HEK293 (cell line): Measurements from ENCODE around the gene EARS2.

ENCODE experiments used
- HOXC10 ChIP-seq: sonication (generic); formaldehyde crosslinking; IDR thresholded peaks from 2 replicates; pipeline ENCODE4 v1.8.1; 2023; ENCODE audit warnings: mild to moderate bottlenecking, missing genetic modification reagents
- HOXD13 ChIP-seq: sonication (generic); formaldehyde crosslinking; IDR thresholded peaks from 2 replicates; pipeline ENCODE4 v1.8.0; 2022; ENCODE audit warnings: missing genetic modification reagents, borderline replicate concordance
- MYNN ChIP-seq: fragments of 450-650 bp; formaldehyde crosslinking; IDR thresholded peaks from 2 replicates; pipeline ENCODE4 v1.5.1; 2016; ENCODE audit warnings: missing biosample characterization, missing genetic modification characterization, borderline replicate concordance
- REPIN1 ChIP-seq: fragments of 450-650 bp; formaldehyde crosslinking; IDR thresholded peaks from 2 replicates; pipeline ENCODE4 v1.5.1; 2017; ENCODE audit warnings: missing biosample characterization, missing genetic modification characterization, low read depth
- TCF7L2 ChIP-seq: IDR thresholded peaks from 2 replicates; pipeline ENCODE4 v1.6.1; 2011; ENCODE audit warnings: low read depth, mild to moderate bottlenecking, inconsistent platforms, low read length, moderate library complexity, borderline replicate concordance
- ZFP69B ChIP-seq: fragments of 450-650 bp; formaldehyde crosslinking; IDR thresholded peaks from 2 replicates; pipeline ENCODE4 v1.5.1; 2016; ENCODE audit warnings: missing biosample characterization, missing genetic modification characterization
- ZNF121 ChIP-seq: fragments of 450-650 bp; formaldehyde crosslinking; IDR thresholded peaks from 2 replicates; pipeline ENCODE4 v1.5.1; 2016; ENCODE audit warnings: missing biosample characterization, missing genetic modification characterization
- TF ChIP-seq, protein P1 (sequence below): fragments of 450-650 bp; formaldehyde crosslinking; IDR thresholded peaks from 2 replicates; pipeline ENCODE4 v1.5.1; 2016; ENCODE audit warnings: missing biosample characterization, missing genetic modification characterization
- TF ChIP-seq, protein P2 (sequence below): fragments of 450-650 bp; formaldehyde crosslinking; IDR thresholded peaks from 2 replicates; pipeline ENCODE4 v1.5.1; 2017; ENCODE audit warnings: missing biosample characterization, missing genetic modification characterization
- TF ChIP-seq, protein P3 (sequence below): fragments of 450-650 bp; formaldehyde crosslinking; IDR thresholded peaks from 2 replicates; pipeline ENCODE4 v1.5.1; 2016; ENCODE audit warnings: missing biosample characterization, missing genetic modification characterization, low read depth
- TF ChIP-seq, protein P4 (sequence below): fragments of 450-650 bp; formaldehyde crosslinking; IDR thresholded peaks from 2 replicates; pipeline ENCODE4 v1.5.1; 2016; ENCODE audit warnings: missing biosample characterization, missing genetic modification characterization
- TF ChIP-seq, protein P5 (sequence below): fragments of 450-650 bp; formaldehyde crosslinking; IDR thresholded peaks from 2 replicates; pipeline ENCODE4 v1.5.1; 2016; ENCODE audit warnings: missing biosample characterization, missing genetic modification characterization
- TF ChIP-seq, protein P6 (sequence below): fragments of 450-650 bp; formaldehyde crosslinking; IDR thresholded peaks from 2 replicates; pipeline ENCODE4; 2016; ENCODE audit warnings: missing biosample characterization, missing genetic modification characterization

DNA sequence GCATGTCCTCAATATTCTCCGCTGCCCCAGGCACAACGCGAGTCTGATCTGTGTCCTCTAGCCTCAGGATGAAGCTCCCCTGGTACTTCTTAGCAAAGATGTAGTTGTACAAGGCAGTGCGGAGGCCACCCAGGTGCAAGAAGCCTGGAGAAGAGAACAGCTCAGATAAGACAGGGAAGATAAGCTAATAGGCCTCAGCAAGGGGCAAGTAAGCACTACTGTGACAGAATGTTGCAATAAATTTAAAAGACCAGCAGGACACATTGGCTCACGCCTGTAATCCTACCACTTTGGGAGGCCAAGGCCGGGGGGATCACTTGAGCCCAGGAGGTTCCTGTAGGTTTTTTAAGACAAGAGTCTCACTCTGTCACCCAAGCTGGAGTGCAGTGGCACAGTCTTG is 5.0 kb downstream of the EARS2 start:
- TF ChIP-seq, protein P1, sequence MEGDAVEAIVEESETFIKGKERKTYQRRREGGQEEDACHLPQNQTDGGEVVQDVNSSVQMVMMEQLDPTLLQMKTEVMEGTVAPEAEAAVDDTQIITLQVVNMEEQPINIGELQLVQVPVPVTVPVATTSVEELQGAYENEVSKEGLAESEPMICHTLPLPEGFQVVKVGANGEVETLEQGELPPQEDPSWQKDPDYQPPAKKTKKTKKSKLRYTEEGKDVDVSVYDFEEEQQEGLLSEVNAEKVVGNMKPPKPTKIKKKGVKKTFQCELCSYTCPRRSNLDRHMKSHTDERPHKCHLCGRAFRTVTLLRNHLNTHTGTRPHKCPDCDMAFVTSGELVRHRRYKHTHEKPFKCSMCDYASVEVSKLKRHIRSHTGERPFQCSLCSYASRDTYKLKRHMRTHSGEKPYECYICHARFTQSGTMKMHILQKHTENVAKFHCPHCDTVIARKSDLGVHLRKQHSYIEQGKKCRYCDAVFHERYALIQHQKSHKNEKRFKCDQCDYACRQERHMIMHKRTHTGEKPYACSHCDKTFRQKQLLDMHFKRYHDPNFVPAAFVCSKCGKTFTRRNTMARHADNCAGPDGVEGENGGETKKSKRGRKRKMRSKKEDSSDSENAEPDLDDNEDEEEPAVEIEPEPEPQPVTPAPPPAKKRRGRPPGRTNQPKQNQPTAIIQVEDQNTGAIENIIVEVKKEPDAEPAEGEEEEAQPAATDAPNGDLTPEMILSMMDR, result no peak
- TF ChIP-seq MYNN (no peak), HOXC10 (no peak), TCF7L2 (no peak), ZFP69B (tag by site-specific recombination) (no peak), REPIN1 (tag by site-specific recombination) (no peak), HOXD13 (CRISPR knock-in tag) (no peak), ZNF121 (tag by site-specific recombination) (no peak)
- TF ChIP-seq, protein P2, sequence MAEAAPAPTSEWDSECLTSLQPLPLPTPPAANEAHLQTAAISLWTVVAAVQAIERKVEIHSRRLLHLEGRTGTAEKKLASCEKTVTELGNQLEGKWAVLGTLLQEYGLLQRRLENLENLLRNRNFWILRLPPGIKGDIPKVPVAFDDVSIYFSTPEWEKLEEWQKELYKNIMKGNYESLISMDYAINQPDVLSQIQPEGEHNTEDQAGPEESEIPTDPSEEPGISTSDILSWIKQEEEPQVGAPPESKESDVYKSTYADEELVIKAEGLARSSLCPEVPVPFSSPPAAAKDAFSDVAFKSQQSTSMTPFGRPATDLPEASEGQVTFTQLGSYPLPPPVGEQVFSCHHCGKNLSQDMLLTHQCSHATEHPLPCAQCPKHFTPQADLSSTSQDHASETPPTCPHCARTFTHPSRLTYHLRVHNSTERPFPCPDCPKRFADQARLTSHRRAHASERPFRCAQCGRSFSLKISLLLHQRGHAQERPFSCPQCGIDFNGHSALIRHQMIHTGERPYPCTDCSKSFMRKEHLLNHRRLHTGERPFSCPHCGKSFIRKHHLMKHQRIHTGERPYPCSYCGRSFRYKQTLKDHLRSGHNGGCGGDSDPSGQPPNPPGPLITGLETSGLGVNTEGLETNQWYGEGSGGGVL (tag by site-specific recombination), result no peak
- TF ChIP-seq, protein P3, sequence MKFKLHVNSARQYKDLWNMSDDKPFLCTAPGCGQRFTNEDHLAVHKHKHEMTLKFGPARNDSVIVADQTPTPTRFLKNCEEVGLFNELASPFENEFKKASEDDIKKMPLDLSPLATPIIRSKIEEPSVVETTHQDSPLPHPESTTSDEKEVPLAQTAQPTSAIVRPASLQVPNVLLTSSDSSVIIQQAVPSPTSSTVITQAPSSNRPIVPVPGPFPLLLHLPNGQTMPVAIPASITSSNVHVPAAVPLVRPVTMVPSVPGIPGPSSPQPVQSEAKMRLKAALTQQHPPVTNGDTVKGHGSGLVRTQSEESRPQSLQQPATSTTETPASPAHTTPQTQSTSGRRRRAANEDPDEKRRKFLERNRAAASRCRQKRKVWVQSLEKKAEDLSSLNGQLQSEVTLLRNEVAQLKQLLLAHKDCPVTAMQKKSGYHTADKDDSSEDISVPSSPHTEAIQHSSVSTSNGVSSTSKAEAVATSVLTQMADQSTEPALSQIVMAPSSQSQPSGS, result no peak
- TF ChIP-seq, protein P4, sequence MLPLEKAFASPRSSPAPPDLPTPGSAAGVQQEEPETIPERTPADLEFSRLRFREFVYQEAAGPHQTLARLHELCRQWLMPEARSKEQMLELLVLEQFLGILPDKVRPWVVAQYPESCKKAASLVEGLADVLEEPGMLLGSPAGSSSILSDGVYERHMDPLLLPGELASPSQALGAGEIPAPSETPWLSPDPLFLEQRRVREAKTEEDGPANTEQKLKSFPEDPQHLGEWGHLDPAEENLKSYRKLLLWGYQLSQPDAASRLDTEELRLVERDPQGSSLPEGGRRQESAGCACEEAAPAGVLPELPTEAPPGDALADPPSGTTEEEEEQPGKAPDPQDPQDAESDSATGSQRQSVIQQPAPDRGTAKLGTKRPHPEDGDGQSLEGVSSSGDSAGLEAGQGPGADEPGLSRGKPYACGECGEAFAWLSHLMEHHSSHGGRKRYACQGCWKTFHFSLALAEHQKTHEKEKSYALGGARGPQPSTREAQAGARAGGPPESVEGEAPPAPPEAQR (tag by site-specific recombination), result no peak
- TF ChIP-seq, protein P5, sequence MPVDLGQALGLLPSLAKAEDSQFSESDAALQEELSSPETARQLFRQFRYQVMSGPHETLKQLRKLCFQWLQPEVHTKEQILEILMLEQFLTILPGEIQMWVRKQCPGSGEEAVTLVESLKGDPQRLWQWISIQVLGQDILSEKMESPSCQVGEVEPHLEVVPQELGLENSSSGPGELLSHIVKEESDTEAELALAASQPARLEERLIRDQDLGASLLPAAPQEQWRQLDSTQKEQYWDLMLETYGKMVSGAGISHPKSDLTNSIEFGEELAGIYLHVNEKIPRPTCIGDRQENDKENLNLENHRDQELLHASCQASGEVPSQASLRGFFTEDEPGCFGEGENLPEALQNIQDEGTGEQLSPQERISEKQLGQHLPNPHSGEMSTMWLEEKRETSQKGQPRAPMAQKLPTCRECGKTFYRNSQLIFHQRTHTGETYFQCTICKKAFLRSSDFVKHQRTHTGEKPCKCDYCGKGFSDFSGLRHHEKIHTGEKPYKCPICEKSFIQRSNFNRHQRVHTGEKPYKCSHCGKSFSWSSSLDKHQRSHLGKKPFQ (tag by site-specific recombination), result no peak
- TF ChIP-seq, protein P6, sequence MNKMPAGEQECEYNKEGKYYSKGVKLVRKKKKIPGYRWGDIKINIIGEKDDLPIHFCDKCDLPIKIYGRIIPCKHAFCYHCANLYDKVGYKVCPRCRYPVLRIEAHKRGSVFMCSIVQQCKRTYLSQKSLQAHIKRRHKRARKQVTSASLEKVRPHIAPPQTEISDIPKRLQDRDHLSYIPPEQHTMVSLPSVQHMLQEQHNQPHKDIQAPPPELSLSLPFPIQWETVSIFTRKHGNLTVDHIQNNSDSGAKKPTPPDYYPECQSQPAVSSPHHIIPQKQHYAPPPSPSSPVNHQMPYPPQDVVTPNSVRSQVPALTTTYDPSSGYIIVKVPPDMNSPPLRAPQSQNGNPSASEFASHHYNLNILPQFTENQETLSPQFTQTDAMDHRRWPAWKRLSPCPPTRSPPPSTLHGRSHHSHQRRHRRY (tag by site-specific recombination), result no peak
